SU-DHL-6 (cell line): ENCODE results near the gene MTA2.

Experiments
- CTCF ChIP-seq: fragments of 200-600 bp; sonication (generic); IDR thresholded peaks from one replicate; pipeline ENCODE4 v1.5.1; 2017; ENCODE audit warnings: antibody characterized with exemption, mild to moderate bottlenecking, low read length, moderate library complexity; ENCODE audit not compliant: insufficient read depth, poor library complexity, severe bottlenecking
- EZH2phosphoT487 ChIP-seq: fragments of 200-600 bp; sonication (generic), shearing (Covaris generic); conservative IDR thresholded peaks from 2 replicates; pipeline ENCODE4 v1.6.1; 2018; ENCODE audit warnings: mild to moderate bottlenecking, antibody characterized with exemption, low read length, moderate library complexity, mixed read lengths

GRCh38 chr11:62607714-62608113 lies 6.0 kb upstream of the MTA2 start:
- TF ChIP-seq CTCF (no peak), EZH2phosphoT487 (no peak)
